Caco-2 (cell line): Measurements from ENCODE around the gene LMX1B. TPM values are rescaled to one million over a fixed set of nuclear protein-coding genes. Genes with fewer than 3 reads are reported as not detected.

Experiments
- BruUV-seq: library from RNA; stranded (reverse); fragments of 400-500 nt; replicated peaks from 2 replicates; lab custom pipeline; 2021; lab: Mats Ljungman, UMichigan
- CTCF ChIA-PET: fragments of 300-600 bp; sonication (Branson Sonifier 250); formaldehyde crosslinking; loops from one replicate; lab custom pipeline; 2022; ENCODE audit warnings: antibody characterized with exemption; lab: Charles Lee
- POLR2A ChIA-PET: fragments of 300-600 bp; sonication (Branson Sonifier 250); formaldehyde crosslinking; loops from one replicate; lab custom pipeline; 2022; ENCODE audit warnings: antibody characterized with exemption; lab: Charles Lee
- DNase-seq, 2 experiments: peaks; one replicate each; pipeline versions ENCODE4 v3.0.0 to v3.0.0-alpha.2; 2020 to 2022
- H3K27me3 ChIP-seq: replicated peaks from 2 replicates; pipeline ENCODE4 v1.6.0; 2011; ENCODE audit warnings: low read length; ENCODE audit not compliant: control insufficient read depth, insufficient read depth
- H3K36me3 ChIP-seq: 2 replicates; pipeline ENCODE4 v1.5.1; 2011; ENCODE audit warnings: low read length; ENCODE audit not compliant: control insufficient read depth, insufficient read depth
- H3K4me1 ChIP-seq: fragments of 250-450 bp; sonication (Bioruptor Pico); 2 replicates; pipeline ENCODE4 v1.5.1; 2020; ENCODE audit warnings: mild to moderate bottlenecking
- H3K4me3 ChIP-seq: 2 replicates; pipeline ENCODE4 v1.5.1; 2011; ENCODE audit warnings: low read depth, mild to moderate bottlenecking, control low read depth, low read length
- H3K9me3 ChIP-seq: fragments of 250-450 bp; sonication (Bioruptor Pico); 2 replicates; pipeline ENCODE4 v1.5.1; 2020; ENCODE audit warnings: mild to moderate bottlenecking, moderate library complexity
- H3K27ac Mint-ChIP-seq: one replicate; pipeline ENCODE4 v1.8.0; 2022; ENCODE audit warnings: mixed read lengths; ENCODE audit not compliant: unreplicated experiment
- H3K27me3 Mint-ChIP-seq: one replicate; pipeline ENCODE4 v1.8.0; 2022; ENCODE audit warnings: mixed read lengths; ENCODE audit not compliant: insufficient read depth, unreplicated experiment
- H3K36me3 Mint-ChIP-seq: one replicate; pipeline ENCODE4 v1.8.0; 2022; ENCODE audit warnings: mild to moderate bottlenecking, mixed read lengths; ENCODE audit not compliant: insufficient read depth, unreplicated experiment
- H3K4me1 Mint-ChIP-seq: one replicate; pipeline ENCODE4 v1.8.0; 2022; ENCODE audit warnings: low read depth, mixed read lengths; ENCODE audit not compliant: unreplicated experiment
- H3K4me3 Mint-ChIP-seq: one replicate; pipeline ENCODE4 v1.8.0; 2022; ENCODE audit warnings: mild to moderate bottlenecking, moderate library complexity, mixed read lengths; ENCODE audit not compliant: unreplicated experiment
- H3K9me3 Mint-ChIP-seq: one replicate; pipeline ENCODE4 v1.8.0; 2022; ENCODE audit warnings: mixed read lengths; ENCODE audit not compliant: unreplicated experiment
- intact Hi-C: fragments of 100-400 bp; cut with micrococcal nuclease; formaldehyde crosslinking; loops from one replicate; pipeline ENCODE4 v1.10.0; 2022; ENCODE audit not compliant: unreplicated experiment
- total RNA-seq: library from RNA; stranded (reverse); gene quantifications from 2 replicates; pipeline ENCODE4 v1.2.3, GENCODE V29; 2022
- TF ChIP-seq, protein P1 (sequence below), 2 experiments: fragments of 200-600 bp in 1 of 2; IDR thresholded peaks; 1 replicate in 1 of 2; 2 replicates in 1 of 2; pipeline versions ENCODE4 v1.5.1 to v1.8.0; 2011 to 2022; ENCODE audit warnings: antibody characterized with exemption in 1 of 2, control low read depth in 1 of 2, inconsistent platforms in 1 of 2, low read depth in 1 of 2, low read length in 1 of 2, mild to moderate bottlenecking in 1 of 2, moderate library complexity in 1 of 2; ENCODE audit not compliant: insufficient read depth in 1 of 2, severe bottlenecking in 1 of 2, unreplicated experiment in 1 of 2

LMX1B gene
- total RNA-seq, 1 experiment from 2014 or later, result 17.0 TPM

DNA sequence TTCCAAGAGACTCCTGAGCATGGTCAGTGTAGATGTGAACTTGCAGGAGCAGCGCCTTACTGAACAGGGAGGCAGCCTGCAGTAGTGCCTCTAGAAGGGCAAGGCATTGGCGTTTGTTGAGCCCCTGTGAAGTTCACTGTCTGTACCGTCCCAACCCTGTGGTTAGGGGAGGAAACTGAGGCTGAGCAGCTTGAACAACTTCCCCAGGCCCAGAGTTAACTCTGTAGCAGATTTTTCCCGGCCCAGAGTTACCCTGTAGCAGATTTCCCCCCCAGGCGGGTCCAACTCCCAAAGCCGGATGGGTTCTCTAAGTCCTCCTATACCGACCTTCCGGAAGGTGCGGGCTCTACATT lies 9.6 kb downstream of the LMX1B start:
- H3K4me1 ChIP-seq, result no peaks in the 10 kb centered on the region
- POLR2A ChIA-PET, result no interaction called here
- H3K27me3 Mint-ChIP-seq, result no peaks in the 10 kb centered on the region
- no peak overlapping the region for H3K27ac Mint-ChIP-seq
- no peak for DNase-seq
- no peaks in the 10 kb centered on the region for H3K9me3 ChIP-seq
- no peaks in the 10 kb centered on the region for H3K27me3 ChIP-seq
- H3K4me1 Mint-ChIP-seq, result peaks cover 6% of the 10 kb centered on the region
- CTCF ChIA-PET, result no interaction called here
- H3K9me3 Mint-ChIP-seq, result no peaks in the 10 kb centered on the region
- TF ChIP-seq, protein P1, sequence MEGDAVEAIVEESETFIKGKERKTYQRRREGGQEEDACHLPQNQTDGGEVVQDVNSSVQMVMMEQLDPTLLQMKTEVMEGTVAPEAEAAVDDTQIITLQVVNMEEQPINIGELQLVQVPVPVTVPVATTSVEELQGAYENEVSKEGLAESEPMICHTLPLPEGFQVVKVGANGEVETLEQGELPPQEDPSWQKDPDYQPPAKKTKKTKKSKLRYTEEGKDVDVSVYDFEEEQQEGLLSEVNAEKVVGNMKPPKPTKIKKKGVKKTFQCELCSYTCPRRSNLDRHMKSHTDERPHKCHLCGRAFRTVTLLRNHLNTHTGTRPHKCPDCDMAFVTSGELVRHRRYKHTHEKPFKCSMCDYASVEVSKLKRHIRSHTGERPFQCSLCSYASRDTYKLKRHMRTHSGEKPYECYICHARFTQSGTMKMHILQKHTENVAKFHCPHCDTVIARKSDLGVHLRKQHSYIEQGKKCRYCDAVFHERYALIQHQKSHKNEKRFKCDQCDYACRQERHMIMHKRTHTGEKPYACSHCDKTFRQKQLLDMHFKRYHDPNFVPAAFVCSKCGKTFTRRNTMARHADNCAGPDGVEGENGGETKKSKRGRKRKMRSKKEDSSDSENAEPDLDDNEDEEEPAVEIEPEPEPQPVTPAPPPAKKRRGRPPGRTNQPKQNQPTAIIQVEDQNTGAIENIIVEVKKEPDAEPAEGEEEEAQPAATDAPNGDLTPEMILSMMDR (IDR thresholded peaks at IDR 0.05; ENCODE audit: insufficient read depth in 1 of 2, low read depth in 1 of 2, low read length in 1 of 2, severe bottlenecking in 1 of 2, unreplicated experiment in 1 of 2), result no peak
- H3K36me3 ChIP-seq, result no peaks in the 10 kb centered on the region
- no TSS peak for BruUV-seq
- intact Hi-C loops, result no loop called here
- no peak overlapping the region for H3K4me3 Mint-ChIP-seq
- no peak overlapping the region for H3K4me3 ChIP-seq
- peaks cover 4% of the 10 kb centered on the region for H3K36me3 Mint-ChIP-seq

DNA sequence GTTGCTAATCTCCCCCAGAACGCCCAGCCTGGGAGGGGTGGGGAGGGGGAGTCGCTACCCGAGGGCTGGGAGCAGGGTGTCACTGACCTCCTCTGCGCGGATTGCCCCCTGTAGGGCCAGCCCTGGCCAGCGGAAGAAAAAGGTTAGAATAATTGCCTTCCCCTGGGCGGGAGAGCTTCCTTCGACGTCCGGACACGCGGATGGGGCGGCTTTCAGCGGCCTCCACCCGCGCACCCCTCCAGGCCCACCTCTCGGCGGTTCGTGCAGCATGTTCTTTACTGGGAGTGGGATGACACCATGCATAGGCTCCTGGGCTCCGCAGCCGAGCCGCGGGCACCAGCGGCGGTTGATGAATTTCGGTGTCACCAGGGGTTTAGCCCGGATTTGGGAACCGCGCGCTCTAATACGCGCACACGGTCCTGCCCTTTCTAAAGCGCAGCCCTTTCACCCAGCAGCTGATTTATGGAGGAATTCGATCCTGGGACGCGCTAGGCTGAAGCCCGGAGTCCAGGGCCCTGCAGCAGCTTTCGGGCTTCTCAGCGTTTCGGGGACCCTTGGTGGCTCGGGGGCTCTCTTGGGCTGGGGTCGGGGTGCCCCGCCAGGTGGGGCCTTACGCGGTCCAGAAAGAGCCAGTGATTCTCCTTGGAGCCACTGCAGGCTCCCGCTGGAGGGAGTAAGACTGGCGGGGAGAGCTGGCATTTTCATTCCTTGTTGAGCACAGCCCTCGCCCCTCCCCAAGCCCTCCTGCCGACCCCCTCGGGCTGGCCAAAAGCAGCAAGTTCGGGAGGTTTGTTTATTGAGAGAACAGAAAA lies 10.1 kb downstream of the LMX1B start:
- Histone ChIP-seq H3K4me1 (no peaks in the 10 kb centered on the region), H3K36me3 (no peaks in the 10 kb centered on the region), H3K27me3 (no peaks in the 10 kb centered on the region), H3K9me3 (no peaks in the 10 kb centered on the region), H3K4me3 (no peak overlapping the region)
- TF ChIP-seq, protein P1 (IDR thresholded peaks at IDR 0.05; ENCODE audit: insufficient read depth in 1 of 2, low read depth in 1 of 2, low read length in 1 of 2, severe bottlenecking in 1 of 2, unreplicated experiment in 1 of 2), result no peak
- ChIA-PET POLR2A (no interaction called here), CTCF (no interaction called here)
- no TSS peak for BruUV-seq
- Mint-ChIP-seq H3K27me3 (no peaks in the 10 kb centered on the region), H3K36me3 (peaks cover 6% of the 10 kb centered on the region), H3K4me3 (no peak overlapping the region), H3K9me3 (no peaks in the 10 kb centered on the region), H3K4me1 (peaks cover 6% of the 10 kb centered on the region), H3K27ac (no peak overlapping the region)
- no peak for DNase-seq
- intact Hi-C loops, result no loop called here

DNA sequence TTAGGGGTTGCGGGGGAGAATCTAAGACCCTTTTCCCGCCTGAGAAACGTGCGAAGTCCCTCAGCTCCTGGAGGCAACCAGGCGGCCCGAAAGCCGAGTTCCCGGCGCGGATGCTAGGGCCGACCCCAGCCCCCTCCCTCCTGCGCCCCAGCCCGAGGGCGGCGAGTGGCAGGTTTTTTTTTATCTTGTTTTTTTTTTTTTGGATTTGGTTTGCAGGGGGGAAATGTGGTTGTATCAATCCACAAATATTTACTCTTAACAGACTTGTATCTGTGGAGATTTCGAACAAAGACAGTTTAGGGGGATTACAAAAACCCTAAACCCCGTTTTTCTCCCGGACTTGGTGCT lies 10.7 kb downstream of the LMX1B start:
- BruUV-seq, result no TSS peak
- Mint-ChIP-seq H3K4me3 (no peak overlapping the region), H3K9me3 (no peaks in the 10 kb centered on the region), H3K36me3 (peaks cover 6% of the 10 kb centered on the region), H3K4me1 (peaks cover 6% of the 10 kb centered on the region), H3K27ac (no peak overlapping the region), H3K27me3 (no peaks in the 10 kb centered on the region)
- CTCF ChIA-PET, result no interaction called here
- H3K4me1 ChIP-seq, result no peaks in the 10 kb centered on the region
- no peak for DNase-seq
- H3K36me3 ChIP-seq, result no peaks in the 10 kb centered on the region
- H3K27me3 ChIP-seq, result no peaks in the 10 kb centered on the region
- H3K4me3 ChIP-seq, result no peak overlapping the region
- POLR2A ChIA-PET, result no interaction called here
- TF ChIP-seq, protein P1 (IDR thresholded peaks at IDR 0.05; ENCODE audit: insufficient read depth in 1 of 2, low read depth in 1 of 2, low read length in 1 of 2, severe bottlenecking in 1 of 2, unreplicated experiment in 1 of 2), result no peak
- intact Hi-C loops, result no loop called here
- H3K9me3 ChIP-seq, result no peaks in the 10 kb centered on the region
